GM18511 (cell line): ENCODE data around the gene TMEM25.
"Not testable (repeated sequence)": the region's sequence is repeated elsewhere in the genome, so short reads cannot be mapped to it uniquely, and the experiment has no call there.

Experiments
- ATAC-seq: cut with Tn5 transposase; IDR thresholded peaks from one replicate; pipeline ENCODE4 v1.9.1; 2021; ENCODE audit warnings: mild to moderate bottlenecking, moderate library complexity; ENCODE audit not compliant: unreplicated experiment

TMEM25 gene

GRCh38 chr11:118530683-118531596, at the start of gene TMEM25:
Gene TMEM25, plus strand, starts transcription at chr11:118531192. Its CDS starts 610 bp downstream, at chr11:118531802.
- peak; percentile 82 for ATAC-seq

- not testable (repeated sequence) for ATAC-seq
These were observed 49.8 kb upstream of the TMEM25 start for GRCh38 chr11:118481238-118481637.

DNA sequence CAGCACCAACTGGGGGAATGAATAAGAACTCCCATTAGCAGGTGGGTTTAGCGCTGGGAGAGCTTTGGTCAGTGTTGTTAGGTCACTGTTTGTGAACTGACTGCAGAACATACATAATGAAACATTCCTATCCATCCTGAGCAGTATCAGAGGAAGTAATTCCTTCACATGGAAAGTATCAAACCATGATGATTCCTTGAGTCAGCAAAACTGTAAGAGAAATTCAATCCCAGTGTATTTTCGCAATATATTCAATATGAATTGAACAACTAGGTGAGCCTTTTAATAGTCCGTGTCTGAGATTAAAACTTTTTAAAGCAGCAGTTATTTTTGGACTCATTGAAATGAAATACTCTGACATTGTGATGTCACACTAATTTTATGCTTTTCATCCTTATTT, 46.6 kb upstream of the TMEM25 start:
- no peak for ATAC-seq

- no peak for ATAC-seq
These were observed 45.7 kb upstream of the TMEM25 start for GRCh38 chr11:118485273-118485672.

GRCh38 chr11:118488480-118489109, 42.4 kb upstream of the TMEM25 start:
- no peak for ATAC-seq

- ATAC-seq: no peak
These were observed 40.0 kb upstream of the TMEM25 start for GRCh38 chr11:118491041-118491440.

- ATAC-seq: no peak
These were observed 33.2 kb upstream of the TMEM25 start for GRCh38 chr11:118497831-118498230.

DNA sequence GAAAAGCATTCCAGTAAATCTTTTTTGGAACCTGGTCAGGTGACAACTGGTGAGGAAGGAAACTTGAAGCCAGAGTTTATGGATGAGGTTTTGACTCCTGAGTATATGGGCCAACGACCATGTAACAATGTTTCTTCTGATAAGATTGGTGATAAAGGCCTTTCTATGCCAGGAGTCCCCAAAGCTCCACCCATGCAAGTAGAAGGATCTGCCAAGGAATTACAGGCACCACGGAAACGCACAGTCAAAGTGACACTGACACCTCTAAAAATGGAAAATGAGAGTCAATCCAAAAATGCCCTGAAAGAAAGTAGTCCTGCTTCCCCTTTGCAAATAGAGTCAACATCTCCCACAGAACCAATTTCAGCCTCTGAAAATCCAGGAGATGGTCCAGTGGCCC, 27.8 kb upstream of the TMEM25 start:
- no peak for ATAC-seq

DNA sequence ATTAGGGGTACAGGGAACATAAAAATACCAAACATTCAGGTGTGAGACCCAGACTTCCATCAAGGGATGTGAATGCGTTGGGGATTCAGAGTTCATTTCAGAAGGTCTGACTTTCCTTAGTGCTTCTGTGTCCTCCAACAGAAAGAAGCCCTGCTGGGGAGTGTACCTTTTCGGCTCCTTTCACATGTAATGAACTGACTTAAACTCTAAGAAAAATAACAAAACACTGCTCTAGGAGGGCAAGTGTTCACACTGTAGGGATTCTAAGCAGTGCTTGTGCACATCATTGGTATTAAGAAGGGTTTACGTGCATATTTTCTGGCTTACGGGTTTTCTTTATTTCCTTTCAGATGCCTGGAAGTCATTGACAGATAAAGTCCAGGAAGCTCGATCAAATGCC, 19.4 kb upstream of the TMEM25 start:
- no peak for ATAC-seq

- no peak for ATAC-seq
These were observed 16.9 kb upstream of the TMEM25 start for GRCh38 chr11:118514103-118514502.

GRCh38 chr11:118519549-118519948, 11.4 kb upstream of the TMEM25 start:
- ATAC-seq: no peak

GRCh38 chr11:118521892-118522311, 9.1 kb upstream of the TMEM25 start:
- peak; percentile 77 for ATAC-seq

DNA sequence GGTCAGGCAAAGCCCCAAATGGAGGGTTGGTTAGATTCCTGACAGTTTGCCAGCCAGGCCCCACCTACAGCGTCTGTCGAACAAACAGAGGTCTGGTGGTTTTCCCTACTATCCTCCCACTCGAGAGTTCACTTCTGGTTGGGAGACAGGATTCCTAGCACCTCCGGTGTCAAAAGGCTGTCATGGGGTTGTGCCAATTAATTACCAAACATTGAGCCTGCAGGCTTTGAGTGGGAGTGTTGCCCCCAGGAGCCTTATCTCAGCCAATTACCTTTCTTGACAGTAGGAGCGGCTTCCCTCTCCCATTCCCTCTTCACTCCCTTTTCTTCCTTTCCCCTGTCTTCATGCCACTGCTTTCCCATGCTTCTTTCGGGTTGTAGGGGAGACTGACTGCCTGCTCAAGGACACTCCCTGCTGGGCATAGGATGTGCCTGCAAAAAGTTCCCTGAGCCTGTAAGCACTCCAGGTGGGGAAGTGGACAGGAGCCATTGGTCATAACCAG, 8.4 kb upstream of the TMEM25 start:
- no peak for ATAC-seq

DNA sequence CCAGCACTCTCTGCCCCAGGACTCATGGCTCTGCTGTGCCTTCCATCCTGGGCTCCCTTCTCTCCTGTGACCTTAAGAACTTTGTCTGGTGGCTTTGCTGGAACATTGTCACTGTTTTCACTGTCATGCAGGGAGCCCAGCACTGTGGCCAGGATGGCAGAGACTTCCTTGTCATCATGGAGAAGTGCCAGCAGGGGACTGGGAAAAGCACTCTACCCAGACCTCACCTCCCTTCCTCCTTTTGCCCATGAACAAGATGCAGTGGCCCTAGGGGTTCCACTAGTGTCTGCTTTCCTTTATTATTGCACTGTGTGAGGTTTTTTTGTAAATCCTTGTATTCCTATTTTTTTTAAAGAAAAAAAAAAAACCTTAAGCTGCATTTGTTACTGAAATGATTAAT, 6.6 kb upstream of the TMEM25 start:
- ATAC-seq: no peak

DNA sequence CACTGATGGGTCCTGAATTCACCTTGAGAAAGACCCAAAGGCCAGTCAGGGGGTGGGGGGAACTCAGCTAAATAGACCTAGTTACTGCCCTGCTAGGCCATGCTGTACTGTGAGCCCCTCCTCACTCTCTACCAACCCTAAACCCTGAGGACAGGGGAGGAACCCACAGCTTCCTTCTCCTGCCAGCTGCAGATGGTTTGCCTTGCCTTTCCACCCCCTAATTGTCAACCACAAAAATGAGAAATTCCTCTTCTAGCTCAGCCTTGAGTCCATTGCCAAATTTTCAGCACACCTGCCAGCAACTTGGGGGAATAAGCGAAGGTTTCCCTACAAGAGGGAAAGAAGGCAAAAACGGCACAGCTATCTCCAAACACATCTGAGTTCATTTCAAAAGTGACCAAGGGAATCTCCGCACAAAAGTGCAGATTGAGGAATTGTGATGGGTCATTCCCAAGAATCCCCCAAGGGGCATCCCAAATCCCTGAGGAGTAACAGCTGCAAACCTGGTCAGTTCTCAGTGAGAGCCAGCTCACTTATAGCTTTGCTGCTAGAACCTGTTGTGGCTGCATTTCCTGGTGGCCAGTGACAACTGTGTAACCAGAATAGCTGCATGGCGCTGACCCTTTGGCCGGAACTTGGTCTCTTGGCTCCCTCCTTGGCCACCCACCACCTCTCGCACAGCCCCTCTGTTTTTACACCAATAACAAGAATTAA, 6.1 kb upstream of the TMEM25 start:
- no peak for ATAC-seq

- no peak for ATAC-seq
These were observed 4.3 kb upstream of the TMEM25 start for GRCh38 chr11:118526688-118527087.

GRCh38 chr11:118527109-118527508, 3.9 kb upstream of the TMEM25 start, which contains the start of gene TTC36:
Gene TTC36, plus strand, starts transcription at chr11:118527474. Its CDS starts 21 bp downstream, at chr11:118527495.
- no peak for ATAC-seq

- no peak for ATAC-seq
These were observed 2.5 kb upstream of the TMEM25 start for GRCh38 chr11:118528511-118528910.

GRCh38 chr11:118529584-118530175, 1.3 kb upstream of the TMEM25 start:
- ATAC-seq: no peak

GRCh38 chr11:118530180-118530682, 761 bp upstream of the TMEM25 start:
- ATAC-seq: no peak
